SK-N-SH treated with all-trans-retinoic acid at 6 μM for 48 hours (cell line): ENCODE data around the gene KASH5.

Source experiments
- ATAC-seq: fragments of 200-7000 bp; cut with Tn5 transposase; 3 replicates; pipeline ENCODE4 v1.9.1; 2020; ENCODE audit warnings: mild to moderate bottlenecking, moderate library complexity
- BACH2 ChIP-seq: fragments of 250-450 bp; sonication (Bioruptor Pico); IDR thresholded peaks from 2 replicates; pipeline ENCODE4 v1.9.0; 2021; ENCODE audit warnings: mild to moderate bottlenecking, borderline replicate concordance
- CREB5 ChIP-seq: fragments of 250-450 bp; sonication (Bioruptor Pico); IDR thresholded peaks from 2 replicates; pipeline ENCODE4 v1.5.1; 2020; ENCODE audit warnings: low read depth, mild to moderate bottlenecking, moderate library complexity
- CSDC2 ChIP-seq: fragments of 250-450 bp; sonication (Bioruptor Pico); IDR thresholded peaks from 2 replicates; pipeline ENCODE4 v1.5.0; 2020; ENCODE audit warnings: mild to moderate bottlenecking, moderate library complexity
- CSRNP3 ChIP-seq: fragments of 250-450 bp; sonication (Bioruptor Pico); IDR thresholded peaks from 2 replicates; pipeline ENCODE4 v1.5.1; 2021; ENCODE audit warnings: mild to moderate bottlenecking, moderate library complexity
- GLIS3 ChIP-seq: fragments of 250-450 bp; sonication (Bioruptor Pico); IDR thresholded peaks from 2 replicates; pipeline ENCODE4 v1.5.0; 2020; ENCODE audit warnings: mild to moderate bottlenecking, moderate library complexity
- ISL1 ChIP-seq: fragments of 250-450 bp; sonication (Bioruptor Pico); IDR thresholded peaks from 2 replicates; pipeline ENCODE4 v2.1.2; 2022; ENCODE audit warnings: mild to moderate bottlenecking, moderate library complexity
- OSR1 ChIP-seq: fragments of 250-450 bp; sonication (Bioruptor Pico); IDR thresholded peaks from 2 replicates; pipeline ENCODE4 v1.8.0; 2022; ENCODE audit warnings: moderate library complexity, mild to moderate bottlenecking, inconsistent platforms
- PATZ1 ChIP-seq: fragments of 250-450 bp; sonication (Bioruptor Pico); IDR thresholded peaks from 2 replicates; pipeline ENCODE4 v1.8.0; 2020; ENCODE audit warnings: mild to moderate bottlenecking, moderate library complexity, borderline replicate concordance
- POU6F1 ChIP-seq: fragments of 250-450 bp; sonication (Bioruptor Pico); IDR thresholded peaks from 2 replicates; pipeline ENCODE4 v1.8.0; 2021; ENCODE audit warnings: low read depth, mild to moderate bottlenecking, moderate library complexity, borderline replicate concordance
- RARB ChIP-seq: fragments of 250-450 bp; sonication (Bioruptor Pico); IDR thresholded peaks from 2 replicates; pipeline ENCODE4 v1.8.0; 2021; ENCODE audit warnings: mild to moderate bottlenecking, moderate library complexity
- SNAI2 ChIP-seq: fragments of 250-450 bp; sonication (Bioruptor Pico); IDR thresholded peaks from 2 replicates; pipeline ENCODE4 v1.5.0; 2020; ENCODE audit warnings: mild to moderate bottlenecking, moderate library complexity
- TCF4 ChIP-seq: fragments of 250-450 bp; sonication (Bioruptor Pico); IDR thresholded peaks from 2 replicates; pipeline ENCODE4 v1.8.0; 2021; ENCODE audit warnings: mild to moderate bottlenecking, moderate library complexity, borderline replicate concordance
- TSHZ2 ChIP-seq: fragments of 250-450 bp; sonication (Bioruptor Pico); IDR thresholded peaks from 2 replicates; pipeline ENCODE4 v1.5.0; 2020; ENCODE audit warnings: mild to moderate bottlenecking, moderate library complexity
- ZC3H10 ChIP-seq: fragments of 250-450 bp; sonication (Bioruptor Pico); IDR thresholded peaks from 2 replicates; pipeline ENCODE4 v1.5.1; 2021; ENCODE audit warnings: mild to moderate bottlenecking, moderate library complexity
- ZFP3 ChIP-seq: fragments of 250-450 bp; sonication (Bioruptor Pico); IDR thresholded peaks from 2 replicates; pipeline ENCODE4 v1.5.0; 2020; ENCODE audit warnings: mild to moderate bottlenecking, moderate library complexity
- ZFP30 ChIP-seq: fragments of 450-650 bp; formaldehyde crosslinking; IDR thresholded peaks from 2 replicates; pipeline ENCODE4 v1.5.0; 2022; ENCODE audit warnings: mild to moderate bottlenecking, moderate library complexity
- ZNF70 ChIP-seq: fragments of 450-650 bp; formaldehyde crosslinking; IDR thresholded peaks from 2 replicates; pipeline ENCODE4 v1.5.0; 2020; ENCODE audit warnings: mild to moderate bottlenecking, moderate library complexity
- ZNF8 ChIP-seq: fragments of 450-650 bp; formaldehyde crosslinking; IDR thresholded peaks from 2 replicates; pipeline ENCODE4 v1.5.0; 2020; ENCODE audit warnings: mild to moderate bottlenecking, moderate library complexity

KASH5 gene

GRCh38 chr19:49340865-49341718 lies 47.0 kb upstream of the KASH5 start:
- ATAC-seq, result no peak
- TF ChIP-seq BACH2 (CRISPR knock-in tag) (no peak), GLIS3 (CRISPR knock-in tag) (no peak), ZFP30 (CRISPR knock-in tag) (no peak), RARB (CRISPR knock-in tag) (no peak), SNAI2 (CRISPR knock-in tag) (no peak), TSHZ2 (CRISPR knock-in tag) (no peak), OSR1 (no peak)

- no peak for ATAC-seq
- no peak for TF ChIP-seq ZFP3
- TF ChIP-seq ZFP30 (CRISPR knock-in tag), result no peak
- TF ChIP-seq CSRNP3 (CRISPR knock-in tag), result no peak
- TF ChIP-seq SNAI2 (CRISPR knock-in tag), result no peak
- TF ChIP-seq POU6F1 (CRISPR knock-in tag), result no peak
- TF ChIP-seq ZC3H10 (CRISPR knock-in tag), result no peak
- no peak for TF ChIP-seq PATZ1 (CRISPR knock-in tag)
- no peak for TF ChIP-seq OSR1
- TF ChIP-seq BACH2 (CRISPR knock-in tag), result no peak
- no peak for TF ChIP-seq TCF4 (CRISPR knock-in tag)
- no peak for TF ChIP-seq CREB5 (CRISPR knock-in tag)
- no peak for TF ChIP-seq ZNF8 (CRISPR knock-in tag)
- TF ChIP-seq, all 23 proteins: peak for 0
Observed at GRCh38 chr19:49342291-49342721, 45.7 kb upstream of the KASH5 start.

GRCh38 chr19:49343123-49343522 lies 44.9 kb upstream of the KASH5 start:
- TF ChIP-seq POU6F1 (CRISPR knock-in tag) (no peak), CSDC2 (CRISPR knock-in tag) (no peak), ISL1 (no peak), ZNF70 (CRISPR knock-in tag) (no peak), GLIS3 (CRISPR knock-in tag) (no peak), BACH2 (CRISPR knock-in tag) (no peak), CSRNP3 (CRISPR knock-in tag) (no peak), ZC3H10 (CRISPR knock-in tag) (no peak), TCF4 (CRISPR knock-in tag) (no peak), SNAI2 (CRISPR knock-in tag) (no peak)
- no peak for ATAC-seq
